Head of caudate nucleus (tissue), 42 donors: ENCODE data around the gene BLOC1S6.
"Not testable (repeated sequence)": the region's sequence is repeated elsewhere in the genome, so short reads cannot be mapped to it uniquely, and the experiment has no call there.

Source experiments
- DNase-seq, 42 donors: peaks; one replicate each; pipeline versions ENCODE4 v3.0.0 to v3.0.0-alpha.2; 2020 to 2021; ENCODE audit warnings: mixed read lengths in 7 of 42
- intact Hi-C: fragments of 100-400 bp; cut with DNase I; formaldehyde crosslinking; loops from one replicate; pipeline ENCODE4 v1.15.0; 2022

Gene BLOC1S6

DNA sequence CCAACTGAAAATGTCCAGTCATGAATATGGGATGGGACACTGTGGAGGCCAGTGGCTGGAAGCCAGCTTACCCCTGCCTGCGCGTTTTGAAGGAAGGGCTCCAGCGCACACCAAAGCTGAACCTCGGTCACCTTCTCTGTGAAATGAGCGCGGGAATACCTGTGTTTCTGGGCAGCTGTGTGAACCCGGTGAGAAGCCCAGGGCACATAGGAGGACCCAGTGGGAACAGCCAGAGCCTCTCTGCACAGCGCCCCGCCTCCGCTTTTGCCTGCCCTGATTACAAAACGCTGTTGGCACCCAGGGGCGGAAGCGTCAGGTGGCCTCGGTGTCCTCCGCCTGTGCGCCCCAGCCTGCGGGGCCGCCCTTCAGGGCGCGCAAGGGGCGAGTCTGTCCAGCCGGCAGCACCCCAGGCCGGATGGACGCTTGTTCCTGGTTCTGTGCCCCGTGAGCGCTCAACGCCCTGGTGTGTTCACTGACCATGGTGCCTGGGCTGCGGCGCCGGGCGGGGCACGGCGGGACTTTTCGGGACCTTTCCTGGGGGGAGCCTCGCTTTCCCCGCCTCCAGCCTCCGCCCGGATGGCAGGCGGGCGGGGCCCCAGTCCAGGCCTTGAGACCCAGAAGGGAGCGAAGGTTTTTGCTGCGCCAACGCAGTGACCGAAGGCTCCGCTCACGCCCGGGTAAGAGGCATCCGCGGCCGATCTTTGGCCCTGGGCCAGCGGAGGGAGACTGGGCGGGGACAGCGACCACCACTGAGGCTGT, 47.4 kb downstream of the BLOC1S6 start, which contains the start of gene SQOR:
TSS of gene SQOR (plus strand) at position 598 of the 759 bp plus-strand sequence. CDS start 23,895 bp downstream, outside the sequence.
- intact Hi-C loops = no loop called here

GRCh38 chr15:45635191-45635638, 48.0 kb downstream of the BLOC1S6 start:
- intact Hi-C loops = no loop called here
- DNase-seq = peak in 34 of 42 donors; percentile 11 to 63 (median 36)

More for the DNA sequence above, 47.4 kb downstream of the BLOC1S6 start, which contains the start of gene SQOR:
- DNase-seq = peak in 40 of 42 donors; percentile 18 to 69 (median 46)

DNA sequence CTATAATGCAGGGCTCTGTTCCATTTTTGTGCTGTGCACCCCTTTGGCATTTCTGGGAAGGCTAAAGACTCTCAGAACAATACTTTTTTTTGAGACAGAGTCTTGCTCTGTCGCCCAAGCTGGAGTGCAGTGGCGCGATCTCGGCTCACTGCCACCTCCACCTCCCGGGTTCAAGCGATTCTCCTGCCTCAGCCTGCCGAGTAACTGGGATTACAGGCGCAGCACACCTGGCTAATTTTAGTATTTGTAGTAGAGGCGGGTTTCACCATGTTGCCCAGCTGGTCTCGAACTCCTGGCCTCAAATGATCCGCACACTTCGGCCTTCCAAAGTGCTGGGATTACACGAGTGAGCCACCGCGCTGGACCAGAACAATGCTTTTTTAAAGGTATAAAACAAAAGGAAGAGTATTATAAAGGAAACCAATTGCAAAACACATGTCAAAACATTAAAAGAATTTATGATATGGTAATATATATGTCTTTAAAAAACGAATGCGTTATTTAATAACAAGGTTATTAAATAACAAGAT, 48.6 kb downstream of the BLOC1S6 start:
- no peak for DNase-seq
- intact Hi-C loops = no loop called here

DNA sequence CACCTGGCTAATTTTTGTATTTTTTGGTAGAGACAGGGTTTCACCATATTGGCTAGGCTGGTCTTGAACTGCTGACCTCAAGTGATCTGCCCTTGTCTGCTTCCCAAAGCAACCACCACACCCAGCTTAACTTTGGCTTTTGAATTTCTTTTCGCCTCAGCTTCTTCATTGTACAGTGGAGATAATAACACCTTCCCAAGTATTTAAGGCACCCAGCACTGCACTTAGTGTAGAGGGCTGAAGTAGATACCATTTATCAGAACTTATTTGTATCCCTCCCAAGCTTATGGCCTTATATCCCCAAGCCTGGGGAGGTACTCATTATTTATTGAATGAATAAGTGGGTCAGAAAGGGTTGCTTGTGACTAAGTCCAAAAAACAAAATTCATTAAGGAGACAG, 50.0 kb downstream of the BLOC1S6 start:
- intact Hi-C loops = no loop called here
- no peak for DNase-seq

DNA sequence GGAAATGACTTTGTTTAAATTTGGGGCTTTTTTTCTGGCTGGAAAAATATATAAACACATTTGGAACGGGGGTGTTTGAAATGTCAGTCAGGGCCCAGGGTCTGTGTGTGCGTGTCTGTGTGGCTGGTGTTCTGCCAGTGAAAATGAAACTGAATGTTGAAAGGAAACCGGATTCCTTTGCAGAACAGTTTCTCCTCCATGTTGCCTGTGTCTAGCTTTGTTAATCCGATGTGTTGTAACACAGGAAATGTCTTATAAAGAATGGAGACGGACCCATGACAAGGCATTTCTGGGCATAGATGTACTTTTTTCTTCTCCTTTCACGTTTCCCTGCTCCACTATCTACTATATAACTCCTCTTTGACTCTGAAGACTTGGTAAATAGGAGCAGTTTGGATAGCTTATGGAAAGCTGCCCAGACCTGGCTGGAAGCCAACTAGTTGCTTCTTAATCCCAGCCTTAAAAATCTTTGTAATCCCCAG, 50.4 kb downstream of the BLOC1S6 start:
- intact Hi-C loops = no loop called here
- DNase-seq = peak in 9 of 42 donors; percentile 18 to 55 (median 35)

GRCh38 chr15:45640616-45641015, 53.4 kb downstream of the BLOC1S6 start:
- intact Hi-C loops = no loop called here
- DNase-seq = no peak

DNA sequence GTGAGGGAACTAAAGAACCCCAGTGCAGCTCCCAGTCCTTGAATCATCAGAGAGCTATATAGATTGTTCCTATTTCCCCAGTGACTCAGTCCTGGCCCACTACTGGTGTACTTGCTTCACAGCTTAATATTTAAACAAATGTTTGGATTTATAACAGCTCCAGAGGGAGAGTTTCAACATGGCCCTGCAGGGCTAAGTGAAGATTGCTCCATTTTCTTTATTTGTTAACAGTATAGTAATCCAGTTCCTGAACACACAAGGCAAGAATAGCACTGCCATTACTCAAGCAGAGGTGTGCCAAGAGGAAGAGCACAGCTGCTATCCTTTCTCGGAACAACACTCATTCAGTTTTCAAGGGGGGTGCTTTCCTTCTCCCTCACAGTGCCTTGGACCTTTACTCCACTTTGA, 54.2 kb downstream of the BLOC1S6 start:
- no peak for DNase-seq
- intact Hi-C loops = no loop called here

DNA sequence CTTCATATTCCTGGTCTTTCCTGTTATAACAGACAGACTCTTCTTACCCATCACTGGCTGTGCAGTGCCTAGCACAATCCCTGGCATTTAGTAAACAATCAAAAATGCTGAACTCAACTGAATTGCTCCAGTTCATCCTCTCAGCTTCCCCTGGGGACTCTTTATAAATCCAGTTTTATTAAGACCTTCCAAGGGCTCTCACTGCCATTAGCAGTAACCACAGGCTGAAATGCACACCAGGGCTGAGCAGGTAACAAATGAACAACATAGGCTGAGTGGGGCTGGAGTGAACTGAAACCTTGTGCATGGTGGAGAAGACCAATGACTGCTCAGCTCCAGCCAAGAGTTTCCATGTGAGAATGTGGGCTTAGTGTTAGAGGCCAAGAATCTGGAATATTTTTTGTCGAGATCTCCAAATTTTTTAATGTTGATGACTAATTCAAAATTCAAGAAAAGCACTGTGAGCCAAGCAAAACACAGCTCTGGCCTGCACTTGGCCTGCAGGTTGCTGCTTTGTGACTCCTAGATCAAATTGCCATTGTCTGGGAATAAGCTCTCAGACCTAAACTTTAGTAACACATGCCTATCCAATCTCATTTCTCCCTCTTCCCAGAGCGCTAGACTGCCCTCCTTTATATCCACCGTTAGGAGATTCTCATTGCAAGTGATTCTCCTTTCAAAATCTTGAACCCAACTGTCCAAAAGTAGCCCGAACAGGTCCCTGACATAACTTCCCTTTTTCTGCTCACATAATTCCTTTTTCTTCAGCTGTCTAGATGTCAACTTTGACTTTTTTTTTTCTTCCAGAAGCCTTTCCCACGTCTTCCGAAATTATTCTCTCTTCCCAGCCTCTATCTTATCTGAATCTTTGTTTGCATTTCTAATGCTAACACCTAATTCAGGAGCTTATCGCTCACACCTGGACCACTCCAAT, 55.1 kb downstream of the BLOC1S6 start:
- intact Hi-C loops = no loop called here
- DNase-seq = no peak

GRCh38 chr15:45644437-45644836, 57.3 kb downstream of the BLOC1S6 start:
- no peak for DNase-seq
- intact Hi-C loops = no loop called here

- intact Hi-C loops = no loop called here
- DNase-seq = peak in 4 of 42 donors; percentile 10 to 50 (median 31)
These were observed 58.1 kb downstream of the BLOC1S6 start for GRCh38 chr15:45645026-45645980.

- intact Hi-C loops = no loop called here
- DNase-seq = no peak
These were observed 59.0 kb downstream of the BLOC1S6 start for GRCh38 chr15:45646220-45646619.

- DNase-seq = no peak
- intact Hi-C loops = no loop called here
These were observed 60.6 kb downstream of the BLOC1S6 start for GRCh38 chr15:45647828-45648227.

- DNase-seq = no peak
- intact Hi-C loops = no loop called here
These were observed 61.5 kb downstream of the BLOC1S6 start for GRCh38 chr15:45648521-45649200.

DNA sequence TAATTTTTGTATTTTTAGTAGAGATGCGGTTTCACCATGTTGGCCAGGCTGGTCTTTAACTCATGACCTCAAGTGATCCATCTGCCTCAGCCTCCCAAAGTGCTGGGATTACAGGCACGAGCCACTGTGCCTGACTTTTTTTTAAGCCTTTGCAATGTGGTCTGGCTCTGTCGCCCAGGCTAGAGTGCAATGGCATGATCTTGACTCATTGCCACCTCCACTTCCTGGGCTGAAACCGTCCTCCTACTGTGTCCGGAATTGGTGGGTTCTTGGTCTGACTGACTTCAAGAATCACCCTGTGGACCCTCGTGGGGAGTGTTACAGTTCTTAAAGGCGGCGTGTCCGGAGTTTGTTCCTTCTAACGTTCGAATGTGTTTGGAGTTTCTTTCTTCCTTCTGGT, 62.8 kb downstream of the BLOC1S6 start:
- intact Hi-C loops, DNase-seq: not testable (repeated sequence)

GRCh38 chr15:45650889-45651525, 63.8 kb downstream of the BLOC1S6 start:
- no peak for DNase-seq
- intact Hi-C loops = no loop called here

- DNase-seq = no peak
- intact Hi-C loops = no loop called here
These were observed 66.7 kb downstream of the BLOC1S6 start for GRCh38 chr15:45653702-45654424.

DNA sequence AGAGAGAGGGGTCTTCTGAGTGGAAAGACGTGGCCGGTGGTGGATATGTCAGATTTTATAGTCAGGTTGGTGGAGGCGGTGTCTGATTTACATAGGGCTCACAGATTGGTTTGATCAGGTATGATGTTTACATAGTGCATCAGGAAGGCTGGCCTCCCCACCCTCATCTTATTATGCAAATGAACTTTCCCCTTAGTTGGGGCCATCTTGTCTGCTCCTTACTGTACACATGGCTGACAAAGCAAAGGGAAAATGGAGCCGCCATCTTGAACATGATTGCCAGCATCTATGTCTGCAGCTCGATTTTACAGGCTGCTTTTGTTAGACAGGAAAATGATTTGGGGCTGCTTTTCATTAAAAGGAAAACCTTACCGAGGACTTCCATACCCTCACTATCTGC, 67.6 kb downstream of the BLOC1S6 start:
- DNase-seq = no peak
- intact Hi-C loops = no loop called here
